OCI-LY1 (cell line): ENCODE measurements around the gene MAGT1.

Source experiments
- EZH2 ChIP-seq: fragments of 200-600 bp; sonication (generic), shearing (Covaris generic); IDR thresholded peaks from 2 replicates; pipeline ENCODE4 v1.8.0; 2017; ENCODE audit warnings: borderline replicate concordance, mixed run types, mild to moderate bottlenecking, antibody characterized with exemption, low read length, moderate library complexity, mixed read lengths
- TF ChIP-seq, protein P1 (sequence below): fragments of 200-600 bp; sonication (generic), shearing (Covaris generic); IDR thresholded peaks from 2 replicates; pipeline ENCODE4 v1.5.1; 2017; ENCODE audit warnings: mild to moderate bottlenecking, antibody characterized with exemption, low read length, moderate library complexity, mixed read lengths

DNA sequence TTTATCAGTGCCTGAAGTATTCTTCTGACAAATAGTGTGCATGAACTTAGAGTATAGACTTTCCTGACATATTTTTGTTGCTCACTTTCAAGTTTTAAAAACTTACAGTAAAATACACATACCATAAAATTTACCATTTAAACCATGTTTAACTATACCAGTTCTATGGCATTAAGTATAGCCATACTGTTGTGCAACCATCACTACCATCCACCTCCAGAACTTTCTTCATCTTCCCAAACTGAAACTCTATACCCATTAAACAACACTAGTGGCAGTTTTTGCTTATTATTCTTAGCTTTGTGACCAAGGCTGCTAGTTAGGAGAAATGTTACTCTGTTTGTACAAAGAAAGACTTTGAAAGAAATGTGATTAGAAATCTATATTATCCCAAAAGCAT lies 41.1 kb upstream of the MAGT1 start:
- TF ChIP-seq, protein P1, sequence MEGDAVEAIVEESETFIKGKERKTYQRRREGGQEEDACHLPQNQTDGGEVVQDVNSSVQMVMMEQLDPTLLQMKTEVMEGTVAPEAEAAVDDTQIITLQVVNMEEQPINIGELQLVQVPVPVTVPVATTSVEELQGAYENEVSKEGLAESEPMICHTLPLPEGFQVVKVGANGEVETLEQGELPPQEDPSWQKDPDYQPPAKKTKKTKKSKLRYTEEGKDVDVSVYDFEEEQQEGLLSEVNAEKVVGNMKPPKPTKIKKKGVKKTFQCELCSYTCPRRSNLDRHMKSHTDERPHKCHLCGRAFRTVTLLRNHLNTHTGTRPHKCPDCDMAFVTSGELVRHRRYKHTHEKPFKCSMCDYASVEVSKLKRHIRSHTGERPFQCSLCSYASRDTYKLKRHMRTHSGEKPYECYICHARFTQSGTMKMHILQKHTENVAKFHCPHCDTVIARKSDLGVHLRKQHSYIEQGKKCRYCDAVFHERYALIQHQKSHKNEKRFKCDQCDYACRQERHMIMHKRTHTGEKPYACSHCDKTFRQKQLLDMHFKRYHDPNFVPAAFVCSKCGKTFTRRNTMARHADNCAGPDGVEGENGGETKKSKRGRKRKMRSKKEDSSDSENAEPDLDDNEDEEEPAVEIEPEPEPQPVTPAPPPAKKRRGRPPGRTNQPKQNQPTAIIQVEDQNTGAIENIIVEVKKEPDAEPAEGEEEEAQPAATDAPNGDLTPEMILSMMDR, result no peak
- no peak for TF ChIP-seq EZH2
